ENCODE measurements around the gene SHKBP1. TPM values are rescaled to one million over a fixed set of nuclear protein-coding genes. Genes with fewer than 3 reads are reported as not detected.
"Not testable (repeated sequence)": the region's sequence is repeated elsewhere in the genome, so short reads cannot be mapped to it uniquely, and the experiment has no call there.

Gene SHKBP1
- total and polyA plus RNA-seq, 2 of the 4 experiments (the other 2 are of a cell fraction), result 15.6 to 94.0 TPM

DNA sequence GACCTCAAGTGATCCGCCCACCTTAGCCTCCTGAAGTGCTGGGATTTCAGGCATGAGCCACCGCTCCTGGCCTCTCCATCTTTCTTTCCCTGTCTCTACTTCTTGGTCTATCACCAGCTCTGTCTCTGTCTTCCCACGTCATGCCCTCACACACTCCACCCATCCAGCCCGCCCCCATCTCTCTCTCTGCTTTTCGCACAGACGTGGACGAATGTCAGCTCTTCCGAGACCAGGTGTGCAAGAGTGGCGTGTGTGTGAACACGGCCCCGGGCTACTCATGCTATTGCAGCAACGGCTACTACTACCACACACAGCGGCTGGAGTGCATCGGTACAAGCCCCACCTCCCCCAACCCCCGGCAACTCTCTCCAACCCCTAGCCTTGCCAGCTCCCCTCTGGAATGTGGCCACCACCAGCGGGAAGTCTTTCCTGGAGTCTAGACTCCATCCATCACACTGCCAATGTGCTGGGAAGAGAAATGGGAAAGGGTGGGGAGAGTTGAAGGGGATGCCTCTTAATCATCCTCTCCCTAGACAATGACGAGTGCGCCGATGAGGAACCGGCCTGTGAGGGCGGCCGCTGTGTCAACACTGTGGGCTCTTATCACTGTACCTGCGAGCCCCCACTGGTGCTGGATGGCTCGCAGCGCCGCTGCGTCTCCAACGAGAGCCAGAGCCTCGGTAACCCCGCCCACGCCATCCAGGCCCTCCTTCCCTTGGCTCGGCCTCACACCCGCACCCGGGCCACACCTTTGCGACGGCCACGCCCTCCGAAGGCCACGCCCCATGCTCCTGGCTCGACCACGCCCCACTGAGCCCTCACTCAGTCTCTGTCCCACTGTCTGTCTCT lies 47.0 kb downstream of the SHKBP1 start (continued):
- TF ChIP-seq SMC3 (IDR thresholded peaks at IDR 0.05; ENCODE audit: low read depth, low read length) (no peak), CEBPB (IDR thresholded peaks at IDR 0.05; ENCODE audit: low read depth, low read length) (no peak)

DNA sequence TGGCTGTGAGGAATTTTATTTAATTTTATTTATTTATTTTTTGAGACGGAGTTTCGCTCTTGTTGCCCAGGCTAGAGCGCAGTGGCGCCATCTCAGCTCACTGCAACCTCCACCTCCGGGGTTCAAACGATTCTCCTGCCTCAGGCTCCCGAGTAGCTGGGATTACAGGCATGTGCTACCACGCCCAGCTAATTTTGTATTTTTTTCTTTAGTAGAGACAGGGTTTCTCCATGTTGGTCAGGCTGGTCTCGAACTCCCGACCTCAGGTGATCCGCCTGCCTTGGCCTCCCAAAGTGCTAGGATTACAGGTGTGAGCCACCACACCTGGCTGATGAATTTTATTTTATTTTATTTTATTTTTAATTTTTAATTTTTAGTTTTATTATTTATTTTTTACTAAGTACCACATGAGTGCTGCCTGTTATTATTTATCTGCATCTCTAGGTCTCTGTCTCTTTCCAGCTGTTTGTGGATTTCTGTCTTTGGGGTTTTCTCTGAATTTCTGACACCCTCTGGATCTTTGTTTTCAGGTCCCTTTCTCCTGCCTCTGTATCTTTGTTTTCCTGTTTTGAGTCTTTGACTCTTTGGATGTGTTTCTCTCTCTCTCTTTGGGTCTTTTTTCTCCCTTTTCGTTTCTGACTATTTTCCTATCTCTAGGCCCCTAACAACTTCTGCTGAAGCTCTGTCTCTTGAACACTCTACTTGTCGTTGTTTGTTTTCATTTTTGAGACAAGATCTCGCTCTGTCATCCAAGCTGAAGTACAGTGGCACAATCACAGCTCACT lies 47.9 kb downstream of the SHKBP1 start:
- Histone ChIP-seq H3K9me1 (ENCODE audit: insufficient read depth, low read length) (peaks cover 11% of the 10 kb centered on the region; the same call in 1 of the 2 replicates), H3K36me3 (ENCODE audit: control insufficient read depth, insufficient read depth, low read length) (peaks cover 78% of the 10 kb centered on the region)
- H3K9me3 ChIP-seq (ENCODE audit: control insufficient read depth, insufficient read depth, low read length); H2BK120ac ChIP-seq (ENCODE audit: low read depth, low read length); H3K14ac ChIP-seq (replicated peaks; ENCODE audit: low read depth, low read length); intact Hi-C loops (cut with micrococcal nuclease); H4K5ac ChIP-seq (ENCODE audit: low read depth, low read length); H3K56ac ChIP-seq (ENCODE audit: extremely low read depth, insufficient read depth, low read length); in situ Hi-C loops (cut with MboI; ENCODE audit: low sequenced_read_pairs); POLR2A ChIA-PET (ENCODE audit: unreplicated experiment); ATAC-seq (ENCODE audit: low read depth); H4K20me1 ChIP-seq (ENCODE audit: insufficient read depth, low read length); H2AFZ ChIP-seq (replicated peaks; ENCODE audit: low read length, poor library complexity); DNase-seq; H2AK5ac ChIP-seq (ENCODE audit: low read depth, low read length); H2BK20ac ChIP-seq (ENCODE audit: low read depth, low read length); H3K4me1 ChIP-seq (ENCODE audit: control insufficient read depth, insufficient read depth, low read length); H3K23ac ChIP-seq (ENCODE audit: low read depth, low read length); H3K4me2 ChIP-seq (ENCODE audit: low read depth, low read length); H3K27me3 ChIP-seq (ENCODE audit: control insufficient read depth, insufficient read depth, low read length); H2AK9ac ChIP-seq (replicated peaks; ENCODE audit: low read depth, low read length, poor library complexity); H4K91ac ChIP-seq (ENCODE audit: insufficient read depth, low read depth, low read length); H2BK15ac ChIP-seq (ENCODE audit: low read depth, low read length); H3K27ac ChIP-seq (ENCODE audit: insufficient read depth, low read length); dilution Hi-C loops (cut with HindIII; ENCODE audit: low sequenced_read_pairs, unreplicated experiment); H3K18ac ChIP-seq (ENCODE audit: low read depth, low read length); H3K9ac ChIP-seq (ENCODE audit: low read depth, low read length); H3K4me3 ChIP-seq (ENCODE audit: insufficient read depth, low read depth, low read length); H4K8ac ChIP-seq (ENCODE audit: low read depth in 2 of 2, low read length in 2 of 2); H3K79me1 ChIP-seq (ENCODE audit: low read depth in 1 of 2, low read length in 2 of 2); H3K4ac ChIP-seq (ENCODE audit: low read depth, low read length); H2BK5ac ChIP-seq (ENCODE audit: low read depth, low read length, poor library complexity, severe bottlenecking); BruUV-seq (replicated peaks): not testable (repeated sequence)
- CTCF ChIA-PET, result interaction anchor here (3.7 kb wide), 1 partner anchor 10 kb away, joined by 20 read pairs; no protein-coding TSS in a partner anchor
- WGBS, 2 experiments (ENCODE audit: extremely low coverage in 2 of 2, insufficient read length in 1 of 2), result 71% methylated on average over 1 of the region's 14 CpGs; no CpG with 5 or more reads in 1 of the 2 experiments

All from IMR-90 (cell line).